GM18951 (cell line): ENCODE measurements around the gene NR2F1-AS1.

Experiments used
- POLR2A ChIP-seq: IDR thresholded peaks from 4 replicates; pipeline ENCODE4 v1.6.1; 2011; ENCODE audit warnings: mild to moderate bottlenecking; ENCODE audit not compliant: insufficient read length, insufficient read depth; ENCODE audit errors: extremely low read depth
- in situ Hi-C: fragments of 300-500 bp; cut with MboI; formaldehyde crosslinking; loops from one replicate; pipeline ENCODE4 v1.12.0; 2022; ENCODE audit warnings: low sequenced_read_pairs, mixed read lengths, inconsistent platforms; ENCODE audit not compliant: unreplicated experiment

The NR2F1-AS1 gene

GRCh38 chr5:93598091-93599000, 17.3 kb upstream of the NR2F1-AS1 start:
- in situ Hi-C loops = no loop called here
- TF ChIP-seq POLR2A = no peak

DNA sequence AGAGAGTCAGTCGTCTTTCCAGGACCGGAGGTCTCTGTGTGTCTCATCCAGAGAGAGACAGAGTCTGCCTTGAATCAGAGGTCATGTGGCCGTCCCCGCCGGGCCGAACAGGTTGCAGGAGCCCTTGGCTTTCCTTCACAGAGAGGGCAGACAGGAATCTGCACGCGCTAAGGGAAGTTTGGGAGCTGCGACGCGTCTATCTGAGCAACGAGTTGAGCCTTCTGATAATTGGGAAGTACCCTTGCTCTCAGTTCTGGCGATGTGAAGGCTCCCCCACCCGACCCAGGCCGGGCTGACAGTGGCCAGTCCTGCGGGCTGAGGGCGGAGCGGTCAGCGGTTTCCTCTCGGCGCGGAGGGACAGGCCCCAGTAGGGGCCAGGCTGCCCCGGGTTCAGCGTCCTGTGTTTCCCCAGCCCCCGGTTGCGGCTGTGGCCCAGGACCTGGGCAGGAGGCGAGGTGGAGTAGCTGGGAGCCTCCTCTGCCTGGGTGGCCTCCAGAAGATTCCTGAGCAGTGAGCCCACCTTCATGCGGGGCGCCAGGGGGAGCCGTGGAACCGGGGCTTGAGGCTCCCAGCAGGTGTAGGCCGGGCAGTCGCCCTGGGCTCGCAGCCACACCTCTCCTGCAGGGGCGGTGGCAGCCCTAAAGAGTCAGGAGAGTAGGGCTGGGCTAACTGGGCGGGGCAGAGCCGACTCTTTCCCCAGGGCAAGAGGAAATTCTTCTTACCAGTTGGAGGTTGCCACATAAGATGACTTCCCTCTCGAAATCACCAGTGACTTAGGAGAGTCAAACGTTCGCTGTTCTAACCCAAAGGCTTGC, 15.9 kb upstream of the NR2F1-AS1 start:
- TF ChIP-seq POLR2A = no peak
- in situ Hi-C loops = no loop called here

GRCh38 chr5:93596310-93596675, 15.3 kb upstream of the NR2F1-AS1 start:
- TF ChIP-seq POLR2A = no peak
- in situ Hi-C loops = no loop called here

DNA sequence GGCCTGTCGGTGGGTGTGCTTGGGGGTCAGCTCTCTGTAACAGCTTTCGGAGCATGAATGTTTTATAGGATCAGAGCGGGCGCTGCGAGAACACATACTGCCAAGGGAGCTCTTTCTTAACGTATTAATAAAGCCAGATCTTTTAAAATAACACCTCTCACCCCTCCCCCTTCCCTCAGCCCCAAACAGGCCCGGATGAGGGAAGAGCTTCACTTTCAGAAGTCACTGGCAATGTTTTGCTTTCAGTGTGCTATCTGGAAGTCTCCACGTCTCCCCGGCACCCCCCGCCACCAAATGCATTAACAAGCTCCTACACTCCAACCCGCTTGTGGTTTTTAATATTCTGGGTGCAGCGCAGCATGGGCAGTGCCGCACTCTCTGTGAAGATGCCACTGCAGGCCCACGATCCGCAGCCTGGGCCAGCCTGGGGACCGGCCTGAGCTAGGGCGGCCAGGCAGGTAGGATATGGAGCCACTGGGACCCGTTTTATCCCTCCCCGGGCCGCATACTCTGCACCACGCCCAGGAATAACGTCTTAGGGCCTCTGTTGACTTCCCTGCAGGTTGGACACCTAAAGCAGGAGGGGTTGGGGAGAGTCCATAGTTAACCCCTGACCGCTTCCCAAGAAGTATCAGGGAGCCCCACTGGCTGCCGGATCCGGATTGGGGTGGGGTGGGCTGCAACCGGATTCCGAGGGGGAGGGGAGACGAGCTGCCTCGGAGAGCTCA, 14.6 kb upstream of the NR2F1-AS1 start:
- in situ Hi-C loops = no loop called here
- no peak for TF ChIP-seq POLR2A

GRCh38 chr5:93594591-93595419, 13.8 kb upstream of the NR2F1-AS1 start:
- TF ChIP-seq POLR2A = no peak
- in situ Hi-C loops = no loop called here

GRCh38 chr5:93593476-93594131, 12.6 kb upstream of the NR2F1-AS1 start:
- in situ Hi-C loops = no loop called here
- no peak for TF ChIP-seq POLR2A

- in situ Hi-C loops = no loop called here
- no peak for TF ChIP-seq POLR2A
Observed at GRCh38 chr5:93592883-93593282, 11.9 kb upstream of the NR2F1-AS1 start.

- in situ Hi-C loops = no loop called here
- TF ChIP-seq POLR2A = no peak
Observed at GRCh38 chr5:93591323-93591945, 10.4 kb upstream of the NR2F1-AS1 start.

GRCh38 chr5:93590493-93590892, 9.5 kb upstream of the NR2F1-AS1 start:
- no peak for TF ChIP-seq POLR2A
- in situ Hi-C loops = no loop called here

GRCh38 chr5:93589829-93590215, 8.8 kb upstream of the NR2F1-AS1 start:
- in situ Hi-C loops = loop anchor here (10.0 kb wide), 2 partner anchors 205 to 325 kb away; no protein-coding TSS in a partner anchor

GRCh38 chr5:93589152-93589828, 8.3 kb upstream of the NR2F1-AS1 start:
- TF ChIP-seq POLR2A = no peak
- in situ Hi-C loops = loop anchor here (10.0 kb wide), 2 partner anchors 206 to 326 kb away; no protein-coding TSS in a partner anchor

More at GRCh38 chr5:93589829-93590215, 8.8 kb upstream of the NR2F1-AS1 start:
- TF ChIP-seq POLR2A = no peak
